GM21723 (cell line): ENCODE measurements around the gene LILRB4.
"Not testable (repeated sequence)": the region's sequence is repeated elsewhere in the genome, so short reads cannot be mapped to it uniquely, and the experiment has no call there.

Experiments used
- ATAC-seq: cut with Tn5 transposase; IDR thresholded peaks from one replicate; pipeline ENCODE4 v1.9.1; 2021; ENCODE audit warnings: mild to moderate bottlenecking, moderate library complexity; ENCODE audit not compliant: unreplicated experiment

The LILRB4 gene

DNA sequence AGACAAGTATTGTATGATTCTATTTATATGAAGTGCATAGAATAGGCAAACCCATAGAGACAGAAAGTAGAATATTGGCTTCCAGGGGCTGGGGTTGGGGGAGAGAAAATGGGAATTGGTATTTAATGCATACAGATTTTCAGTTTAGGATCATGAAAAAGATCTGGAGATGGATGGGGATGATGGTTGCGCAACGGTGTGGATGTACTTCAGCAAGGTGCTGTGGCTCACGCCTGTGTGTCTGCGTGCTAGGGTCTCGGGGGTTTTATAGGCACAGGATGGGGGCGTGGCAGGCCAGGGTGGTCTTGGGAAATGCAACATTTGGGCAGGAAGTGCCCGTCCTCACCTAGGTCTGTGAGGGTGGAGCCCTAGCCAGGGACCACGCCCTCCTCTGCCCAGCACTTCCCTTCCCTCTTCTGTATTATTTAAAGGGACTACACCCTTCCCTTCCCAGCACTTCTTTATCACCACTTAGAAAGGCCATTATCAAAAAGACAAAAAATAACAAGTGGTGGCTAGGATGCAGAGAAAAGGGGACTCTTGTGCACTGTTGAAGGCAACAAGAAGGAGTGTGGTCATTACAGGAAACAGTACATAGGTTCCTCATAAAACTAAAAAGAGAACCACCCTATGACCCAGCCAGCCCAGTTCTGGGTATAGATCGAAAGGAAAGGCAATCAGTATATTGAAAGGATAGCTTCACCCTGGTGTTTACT is 29.0 kb downstream of the LILRB4 start:
- no peak for ATAC-seq

DNA sequence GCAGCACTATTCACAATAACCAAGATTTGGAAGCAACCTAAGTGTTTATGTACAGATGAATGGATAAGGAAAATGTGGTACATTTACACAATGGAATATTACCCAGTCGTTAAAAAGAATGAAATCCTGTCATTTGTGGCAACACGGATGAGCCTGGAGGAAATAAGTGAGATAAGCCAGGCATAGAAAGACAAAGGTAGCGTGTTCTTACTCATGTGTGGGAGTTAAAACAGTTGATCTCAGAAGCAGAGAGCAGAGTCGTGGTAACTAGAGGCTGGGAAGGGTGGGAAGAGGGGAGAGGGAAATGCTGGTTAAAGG is 29.5 kb downstream of the LILRB4 start:
- ATAC-seq = no peak

DNA sequence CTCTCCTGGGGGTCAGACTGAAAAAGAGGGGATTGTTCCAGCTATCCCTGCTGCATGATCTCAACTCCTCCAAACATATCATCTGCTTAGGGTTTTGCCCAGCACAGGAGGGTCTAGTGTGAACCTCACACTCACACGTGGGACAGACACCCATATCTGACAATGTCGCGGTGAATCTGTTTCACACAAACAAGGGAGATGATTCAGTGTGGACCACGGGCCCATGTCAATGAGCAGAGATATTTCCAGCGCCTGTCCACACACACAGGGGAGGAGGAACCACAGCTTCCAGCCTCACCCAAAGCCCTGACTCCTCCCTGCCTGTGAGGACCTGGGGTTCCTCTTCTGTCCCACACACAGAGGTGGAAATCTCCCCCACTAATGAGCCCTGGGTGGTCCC is 31.9 kb downstream of the LILRB4 start:
- no peak for ATAC-seq

DNA sequence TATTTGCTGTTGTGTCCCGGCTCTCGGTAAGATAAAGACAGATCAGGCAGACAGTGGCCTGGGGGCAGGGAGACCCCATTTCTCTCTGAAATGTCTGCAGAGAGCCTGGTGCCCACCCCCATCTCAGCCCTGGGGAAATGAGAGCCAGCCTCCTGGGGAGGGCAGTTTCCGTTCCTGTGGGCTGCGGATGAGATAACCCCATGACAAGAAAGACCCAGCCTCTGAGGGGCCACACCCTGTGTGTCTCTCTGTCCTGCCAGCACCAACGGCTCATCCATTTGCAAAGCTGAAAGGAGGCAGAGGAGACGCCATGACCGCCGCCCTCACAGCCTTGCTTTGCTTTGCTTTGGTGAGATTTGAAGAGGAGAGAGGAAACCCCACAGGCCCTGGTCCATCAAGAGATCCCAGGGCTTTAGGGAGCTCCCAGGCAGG is 33.3 kb downstream of the LILRB4 start:
- no peak for ATAC-seq

DNA sequence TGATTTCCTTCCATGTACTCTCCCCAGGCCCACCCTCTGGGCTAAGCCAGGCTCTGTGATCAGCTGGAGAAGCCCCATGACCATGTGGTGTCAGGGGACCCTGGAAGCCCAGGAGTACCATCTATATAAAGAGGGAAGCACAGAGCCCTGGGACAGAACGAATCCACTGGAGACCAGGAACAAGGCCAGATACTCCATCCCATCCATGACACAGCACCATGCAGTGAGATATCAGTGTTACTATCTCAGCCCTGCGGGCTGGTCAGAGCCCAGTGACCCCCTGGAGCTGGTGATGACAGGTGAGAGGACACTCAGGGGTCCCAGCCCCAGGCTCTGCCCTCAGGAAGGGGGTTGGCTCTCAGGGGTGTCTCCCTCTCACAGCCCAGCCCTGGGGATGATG is 34.0 kb downstream of the LILRB4 start:
- ATAC-seq = no peak

DNA sequence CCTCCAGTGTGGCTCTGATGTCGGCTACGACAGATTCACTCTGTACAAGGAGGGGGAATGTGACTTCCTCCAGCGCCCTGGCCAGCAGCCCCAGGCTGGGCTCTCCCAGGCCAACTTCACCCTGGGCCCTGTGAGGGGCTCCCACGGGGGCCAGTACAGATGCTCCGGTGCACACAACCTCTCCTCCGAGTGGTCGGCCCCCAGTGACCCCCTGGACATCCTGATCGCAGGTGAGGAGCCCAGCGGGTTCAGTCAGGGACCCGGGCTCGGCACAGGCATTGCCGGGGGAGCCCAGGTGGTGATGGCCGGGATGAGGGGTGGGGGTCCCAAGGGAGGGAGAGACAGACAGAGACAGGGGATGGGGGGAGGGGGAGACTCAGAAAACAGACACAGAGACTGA is 34.9 kb downstream of the LILRB4 start:
- ATAC-seq = not testable (repeated sequence)

DNA sequence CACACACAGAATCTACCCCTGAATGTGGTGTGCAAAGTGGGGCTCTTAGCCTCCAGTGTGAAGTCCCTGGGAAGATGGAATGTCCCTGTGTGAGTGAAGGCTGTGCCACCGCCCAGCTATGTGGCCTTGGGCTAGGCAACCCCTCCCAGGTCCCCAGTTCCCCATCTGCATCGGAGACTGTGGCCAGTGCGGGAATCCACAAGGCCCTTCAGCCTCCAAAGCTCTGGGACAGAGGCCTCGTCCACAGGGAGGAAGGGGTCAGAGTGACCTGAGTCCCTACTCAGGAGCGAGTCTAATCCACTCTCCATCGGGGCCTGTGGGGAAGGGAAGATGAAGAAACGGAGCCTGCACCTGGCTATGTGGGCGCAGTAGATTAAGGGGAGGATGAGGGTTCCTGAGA is 42.1 kb downstream of the LILRB4 start:
- ATAC-seq = no peak

DNA sequence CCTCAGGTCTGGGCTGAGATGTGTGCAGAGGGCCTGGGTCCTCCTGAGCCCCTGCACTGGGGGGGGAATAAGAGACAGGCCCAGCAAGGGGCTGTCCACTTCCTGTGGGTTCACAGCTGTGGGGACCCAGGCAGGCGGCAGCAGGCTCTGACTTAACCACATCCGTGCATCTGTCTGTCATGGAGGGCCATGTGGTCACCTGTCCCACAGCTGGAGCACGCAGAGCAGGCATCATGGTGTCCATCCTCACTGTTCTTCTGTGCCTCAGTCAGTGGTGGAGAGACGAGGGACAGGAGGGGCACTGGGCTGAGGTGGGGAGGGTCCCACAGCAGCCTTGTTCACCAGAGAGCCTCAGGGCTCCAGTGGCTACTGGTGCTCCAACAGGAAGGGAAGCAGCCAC is 45.2 kb downstream of the LILRB4 start:
- ATAC-seq = no peak

DNA sequence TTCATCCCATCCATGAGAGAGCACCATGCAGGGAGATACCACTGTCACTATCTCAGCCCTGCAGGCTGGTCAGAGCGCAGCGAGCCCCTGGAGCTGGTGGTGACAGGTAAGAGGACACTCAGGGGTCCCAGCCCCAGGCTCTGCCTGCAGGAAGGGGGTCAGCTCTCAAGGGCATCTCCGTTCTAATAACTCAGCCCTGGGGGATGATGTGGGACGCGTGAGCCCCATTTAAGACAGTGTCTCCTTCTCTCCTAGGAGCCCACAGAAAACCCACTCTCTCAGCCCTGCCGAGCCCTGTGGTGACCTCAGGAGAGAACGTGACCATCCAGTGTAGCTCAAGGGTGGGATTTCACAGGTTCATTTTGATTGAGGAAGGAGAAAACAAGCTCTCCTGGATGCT is 46.0 kb downstream of the LILRB4 start:
- ATAC-seq = no peak

DNA sequence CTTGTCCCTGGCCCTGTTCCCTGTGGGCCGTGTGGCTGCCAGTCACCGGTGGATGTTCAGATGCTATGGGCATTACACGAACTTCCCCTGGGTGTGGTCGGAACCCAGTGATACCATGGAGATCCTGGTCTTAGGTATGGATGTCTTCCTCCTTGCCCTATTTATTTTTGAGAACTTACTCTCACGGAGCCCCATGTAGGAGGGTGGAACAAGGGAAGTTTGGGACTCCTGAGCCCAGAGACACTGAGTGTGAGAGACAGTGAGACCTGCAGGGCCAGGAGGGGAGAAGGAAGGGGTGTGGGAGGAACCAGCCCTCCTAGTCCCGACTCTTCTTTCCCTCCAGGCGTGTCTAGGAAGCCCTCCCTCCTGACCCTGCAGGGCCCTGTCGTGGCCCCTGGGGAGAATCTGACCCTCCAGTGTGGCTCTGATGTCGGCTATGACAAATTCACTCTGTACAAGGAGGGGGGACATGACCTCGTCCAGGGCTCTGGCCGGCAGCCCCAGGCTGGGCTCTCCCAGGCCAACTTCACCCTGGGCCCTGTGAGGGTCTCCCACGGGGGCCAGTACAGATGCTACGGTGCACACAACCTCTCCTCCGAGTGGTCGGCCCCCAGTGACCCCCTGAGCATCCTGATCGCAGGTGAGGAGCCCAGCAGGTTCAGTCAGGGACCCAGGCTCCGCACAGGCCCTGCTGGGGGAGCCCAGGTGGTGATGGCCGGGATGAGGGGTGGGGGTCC is 46.6 kb downstream of the LILRB4 start:
- no peak for ATAC-seq

DNA sequence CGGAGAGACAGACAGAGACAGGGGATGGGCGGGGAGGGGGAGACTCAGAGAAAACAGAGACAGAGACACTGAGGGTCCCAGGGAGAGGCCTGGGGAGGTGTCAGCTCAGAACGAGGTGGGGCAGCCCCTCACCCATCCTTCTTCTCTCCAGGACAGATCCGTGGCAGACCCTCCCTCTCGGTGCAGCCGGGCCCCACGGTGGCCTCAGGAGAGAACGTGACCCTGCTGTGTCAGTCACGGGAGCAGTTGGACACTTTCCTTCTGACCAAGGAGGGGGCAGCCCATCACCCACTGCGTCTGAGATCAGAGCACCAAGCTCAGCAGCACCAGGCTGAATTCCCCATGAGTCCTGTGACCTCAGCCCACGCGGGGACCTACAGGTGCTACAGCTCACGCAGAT is 47.2 kb downstream of the LILRB4 start:
- ATAC-seq = not testable (repeated sequence)
